Islet of Langerhans (tissue), 1 donor: ENCODE data around the gene CNTNAP5.

Source experiments
- FAIRE-seq: peaks from one replicate; lab custom pipeline; 2011; peaks lifted over from hg19 to GRCh38; lab: Jason Lieb, UNC

Gene CNTNAP5

GRCh38 chr2:124702777-124703176, 677.7 kb downstream of the CNTNAP5 start:
- no peak for FAIRE-seq

GRCh38 chr2:124704071-124704925, 679.2 kb downstream of the CNTNAP5 start:
- FAIRE-seq, result no peak

- no peak for FAIRE-seq
Observed at GRCh38 chr2:124708661-124709060, 683.6 kb downstream of the CNTNAP5 start.

- FAIRE-seq, result no peak
Observed at GRCh38 chr2:124713969-124714368, 688.9 kb downstream of the CNTNAP5 start.

- no peak for FAIRE-seq
Observed at GRCh38 chr2:124725187-124725586, 700.1 kb downstream of the CNTNAP5 start.

GRCh38 chr2:124740636-124741035, 715.5 kb downstream of the CNTNAP5 start:
- no peak for FAIRE-seq

- no peak for FAIRE-seq
Observed at GRCh38 chr2:124753842-124754241, 728.8 kb downstream of the CNTNAP5 start.

- FAIRE-seq, result no peak
Observed at GRCh38 chr2:124755386-124755785, 730.3 kb downstream of the CNTNAP5 start.

- FAIRE-seq, result no peak
Observed at GRCh38 chr2:124756048-124756447, 731.0 kb downstream of the CNTNAP5 start.

- no peak for FAIRE-seq
Observed at GRCh38 chr2:124762388-124762787, 737.3 kb downstream of the CNTNAP5 start.

- no peak for FAIRE-seq
Observed at GRCh38 chr2:124763611-124764010, 738.5 kb downstream of the CNTNAP5 start.

GRCh38 chr2:124774781-124775180, 749.7 kb downstream of the CNTNAP5 start:
- FAIRE-seq, result no peak

- no peak for FAIRE-seq
Observed at GRCh38 chr2:124776332-124776731, 751.2 kb downstream of the CNTNAP5 start.

- no peak for FAIRE-seq
Observed at GRCh38 chr2:124778076-124778475, 753.0 kb downstream of the CNTNAP5 start.

- no peak for FAIRE-seq
Observed at GRCh38 chr2:124796647-124797046, 771.6 kb downstream of the CNTNAP5 start.

GRCh38 chr2:124797049-124797448, 772.0 kb downstream of the CNTNAP5 start:
- FAIRE-seq, result no peak

- no peak for FAIRE-seq
Observed at GRCh38 chr2:124798551-124798950, 773.5 kb downstream of the CNTNAP5 start.

- FAIRE-seq, result peak; percentile 21
Observed at GRCh38 chr2:124804014-124804940, 779.2 kb downstream of the CNTNAP5 start.

- FAIRE-seq, result no peak
Observed at GRCh38 chr2:124805060-124805459, 780.0 kb downstream of the CNTNAP5 start.

GRCh38 chr2:124810132-124810531, 785.0 kb downstream of the CNTNAP5 start:
- FAIRE-seq, result no peak

- no peak for FAIRE-seq
Observed at GRCh38 chr2:124814968-124815745, 790.1 kb downstream of the CNTNAP5 start.

- no peak for FAIRE-seq
Observed at GRCh38 chr2:124816007-124816406, 790.9 kb downstream of the CNTNAP5 start.
